Motor neuron (in vitro differentiated cells): Measurements from ENCODE around the gene ACADL. TPM values are rescaled to one million over a fixed set of nuclear protein-coding genes. Genes with fewer than 3 reads are reported as not detected.
"Not testable (repeated sequence)": the region's sequence is repeated elsewhere in the genome, so short reads cannot be mapped to it uniquely, and the experiment has no call there.

Experiments used
- ATAC-seq, 8 experiments: fragments of 200-7000 bp; cut with Tn5 transposase; replicated peaks in 6 of 8; 2 replicates each; pipeline ENCODE4 v1.8.0; 2021; ENCODE audit warnings: mild to moderate bottlenecking in 8 of 8, moderate library complexity in 8 of 8
- H3K27ac ChIP-seq, 2 donors: fragments of 250-450 bp; sonication (Bioruptor Pico); 2 replicates each; pipeline ENCODE4 v1.9.0; 2021; ENCODE audit warnings: antibody characterized with exemption in 2 of 2, mild to moderate bottlenecking in 2 of 2, moderate library complexity in 1 of 2
- H3K4me1 ChIP-seq, 2 donors: fragments of 250-450 bp; sonication (Bioruptor Pico); replicated peaks in 1 of 2; 2 replicates each; pipeline ENCODE4 v1.6.1; 2021; ENCODE audit warnings: antibody characterized with exemption in 2 of 2, mild to moderate bottlenecking in 2 of 2, moderate library complexity in 1 of 2
- H3K4me3 ChIP-seq, 5 donors: fragments of 250-450 bp; sonication (Bioruptor Pico); 2 replicates each; pipeline ENCODE4 v1.9.0; 2021; ENCODE audit warnings: antibody characterized with exemption in 5 of 5, mild to moderate bottlenecking in 5 of 5, moderate library complexity in 4 of 5
- WGBS, 10 experiments: fragments of 450-650 bp; shearing (Covaris generic); methylation state at CpG; one replicate each; pipeline ENCODE4 v1.0.0; 2022; 5-methylcytosine and 5-hydroxymethylcytosine counted together
- in situ Hi-C, 9 experiments: fragments of 400-800 bp; cut with MboI; loops; one replicate each; pipeline ENCODE4 v1.15.0; 2021; ENCODE audit warnings: low sequenced_read_pairs in 9 of 9, low pct_unique_long_range_greater_than_20kb in 2 of 9; ENCODE audit not compliant: unreplicated experiment in 9 of 9
- total RNA-seq, 8 experiments: library from RNA; unstranded; fragments of 300-600 nt; gene quantifications; 2 replicates each; pipeline versions ENCODE4 v1.2.3 to v1.2.4, GENCODE V29; 2022

The ACADL gene
- total RNA-seq, 8 experiments from 2014 or later, result 0.08 to 1.4 (median 0.41) TPM; not detected in 2

GRCh38 chr2:210198326-210198725 is 26.9 kb downstream of the ACADL start:
- WGBS, 10 experiments, result 0 to 56% (median 0%) methylated on average over 1 of the region's 1 CpG; no CpG with 5 or more reads in 3 of the 10 experiments
- Histone ChIP-seq H3K4me3 (no peak overlapping the region), H3K4me1 (no peaks in the 10 kb centered on the region), H3K27ac (no peak overlapping the region)
- no peak for ATAC-seq
- in situ Hi-C loops, result loop anchor here in 3 of 9 experiments (10.0 to 25.0 kb wide), 5 partner anchors 124 to 1786 kb away; partner anchors contain the start of gene PTH2R (in 1 of the 3)

GRCh38 chr2:210197720-210198119 is 27.5 kb downstream of the ACADL start:
- no peak overlapping the region for H3K4me3 ChIP-seq
- WGBS, 10 experiments, result 14 to 90% (median 73%) methylated on average over 1 to 2 of the region's 2 CpGs; no CpG with 5 or more reads in 3 of the 10 experiments
- H3K4me1 ChIP-seq, result no peaks in the 10 kb centered on the region
- H3K27ac ChIP-seq, result no peak overlapping the region
- ATAC-seq, result peak in 3 of 8 experiments; percentile 37 to 39 (median 38)
- in situ Hi-C loops, result loop anchor here in 3 of 9 experiments (10.0 to 25.0 kb wide), 5 partner anchors 123 to 1785 kb away; partner anchors contain the start of gene PTH2R (in 1 of the 3)

- in situ Hi-C loops, result loop anchor here in 3 of 9 experiments (10.0 to 25.0 kb wide), 5 partner anchors 120 to 1783 kb away; partner anchors contain the start of gene PTH2R (in 1 of the 3)
- Histone ChIP-seq H3K27ac (no peak overlapping the region), H3K4me3 (no peak overlapping the region), H3K4me1 (no peaks in the 10 kb centered on the region)
- 1 to 80% (median 62%) methylated on average over 2 to 8 of the region's 8 CpGs for WGBS, 10 experiments
- peak in 2 of 8 experiments; percentile 51 to 54 for ATAC-seq
Observed at GRCh38 chr2:210195101-210195852, 30.0 kb downstream of the ACADL start.

GRCh38 chr2:210190345-210190744 is 34.9 kb downstream of the ACADL start:
- H3K4me1 ChIP-seq, result no peaks in the 10 kb centered on the region
- no peak overlapping the region for H3K27ac ChIP-seq
- 0 to 100% (median 78%) methylated on average over 1 to 4 of the region's 4 CpGs; no CpG with 5 or more reads in 1 of the 10 experiments for WGBS, 10 experiments
- ATAC-seq, result no peak
- H3K4me3 ChIP-seq, result no peak overlapping the region
- in situ Hi-C loops, result loop anchor here in 3 of 9 experiments (10.0 to 25.0 kb wide), 5 partner anchors 116 to 1778 kb away; partner anchors contain the start of gene PTH2R (in 1 of the 3)

GRCh38 chr2:210189452-210190138 is 35.7 kb downstream of the ACADL start:
- in situ Hi-C loops, result loop anchor here in 3 of 9 experiments (10.0 to 25.0 kb wide), 5 partner anchors 115 to 1777 kb away; partner anchors contain the start of gene PTH2R (in 1 of the 3)
- Histone ChIP-seq H3K27ac (no peak overlapping the region), H3K4me3 (no peak overlapping the region), H3K4me1 (no peaks in the 10 kb centered on the region)
- WGBS, 10 experiments, result 29 to 100% (median 93%) methylated on average over 1 of the region's 1 CpG; no CpG with 5 or more reads in 4 of the 10 experiments
- no peak for ATAC-seq

- no peak overlapping the region for H3K4me3 ChIP-seq
- 17 to 100% (median 76%) methylated on average over 1 to 2 of the region's 2 CpGs; no CpG with 5 or more reads in 2 of the 10 experiments for WGBS, 10 experiments
- no peaks in the 10 kb centered on the region for H3K4me1 ChIP-seq
- in situ Hi-C loops, result loop anchor here in 2 of 9 experiments (25.0 kb wide), 3 partner anchors 201 to 1776 kb away; partner anchors contain the start of gene PTH2R (in 1 of the 2)
- no peak overlapping the region for H3K27ac ChIP-seq
- ATAC-seq, result no peak
Observed at GRCh38 chr2:210188755-210189154, 36.5 kb downstream of the ACADL start.

GRCh38 chr2:210188190-210188589 is 37.1 kb downstream of the ACADL start:
- Histone ChIP-seq H3K4me3 (no peak overlapping the region), H3K4me1 (no peaks in the 10 kb centered on the region), H3K27ac (no peak overlapping the region)
- in situ Hi-C loops, result loop anchor here in 2 of 9 experiments (25.0 kb wide), 3 partner anchors 201 to 1776 kb away; partner anchors contain the start of gene PTH2R (in 1 of the 2)
- 14 to 62% (median 47%) methylated on average over 1 to 3 of the region's 3 CpGs; no CpG with 5 or more reads in 2 of the 10 experiments for WGBS, 10 experiments
- no peak for ATAC-seq

GRCh38 chr2:210183936-210184335 is 41.3 kb downstream of the ACADL start:
- H3K4me1 ChIP-seq, H3K27ac ChIP-seq, ATAC-seq, H3K4me3 ChIP-seq: not testable (repeated sequence)
- 29 to 100% (median 80%) methylated on average over 1 of the region's 1 CpG; no CpG with 5 or more reads in 7 of the 10 experiments for WGBS, 10 experiments
- in situ Hi-C loops, result loop anchor here in 2 of 9 experiments (25.0 kb wide), 3 partner anchors 197 to 1772 kb away; partner anchors contain the start of gene PTH2R (in 1 of the 2)

GRCh38 chr2:210181606-210182088 is 43.6 kb downstream of the ACADL start:
- in situ Hi-C loops, result loop anchor here in 2 of 9 experiments (25.0 kb wide), 3 partner anchors 194 to 1769 kb away; partner anchors contain the start of gene PTH2R (in 1 of the 2)
- H3K4me3 ChIP-seq, H3K4me1 ChIP-seq, H3K27ac ChIP-seq, ATAC-seq: not testable (repeated sequence)
- 0 to 83% (median 69%) methylated on average over 1 to 11 of the region's 12 CpGs; no CpG with 5 or more reads in 4 of the 10 experiments for WGBS, 10 experiments

- in situ Hi-C loops, result loop anchor here in 2 of 9 experiments (25.0 kb wide), 3 partner anchors 194 to 1769 kb away; partner anchors contain the start of gene PTH2R (in 1 of the 2)
- not testable (repeated sequence) for H3K4me1 ChIP-seq, H3K27ac ChIP-seq, ATAC-seq, H3K4me3 ChIP-seq
- WGBS, 10 experiments, result 14 to 100% (median 83%) methylated on average over 1 of the region's 3 CpGs; no CpG with 5 or more reads in 7 of the 10 experiments
Observed at GRCh38 chr2:210181033-210181605, 44.1 kb downstream of the ACADL start.

GRCh38 chr2:210180477-210180876 is 44.8 kb downstream of the ACADL start:
- in situ Hi-C loops, result loop anchor here in 2 of 9 experiments (25.0 kb wide), 3 partner anchors 193 to 1768 kb away; partner anchors contain the start of gene PTH2R (in 1 of the 2)
- Histone ChIP-seq H3K4me3 (no peak overlapping the region), H3K4me1 (no peaks in the 10 kb centered on the region), H3K27ac (no peak overlapping the region)
- ATAC-seq, result no peak
- WGBS, 10 experiments, result 83 to 100% (median 100%) methylated on average over 1 of the region's 1 CpG; no CpG with 5 or more reads in 2 of the 10 experiments
